GM10266 (cell line): ENCODE data around the gene CELF2.

Experiments
- DNase-seq: peaks from one replicate; pipeline ENCODE4 v3.0.0; 2012; ENCODE audit errors: extremely low spot score
- CTCF ChIP-seq: IDR thresholded peaks from 2 replicates; pipeline ENCODE4 v1.5.1; 2012; ENCODE audit warnings: mild to moderate bottlenecking, low read depth; ENCODE audit not compliant: control insufficient read depth, insufficient read depth; ENCODE audit errors: missing control alignments

CELF2 gene

GRCh38 chr10:11236234-11236633, 218.6 kb downstream of the CELF2 start:
- no peak for DNase-seq
- TF ChIP-seq CTCF = no peak

- TF ChIP-seq CTCF = no peak
- peak; percentile 8 for DNase-seq
Measured at GRCh38 chr10:11237571-11237970, 219.9 kb downstream of the CELF2 start.

- DNase-seq = no peak
- no peak for TF ChIP-seq CTCF
Measured at GRCh38 chr10:11238893-11239292, 221.2 kb downstream of the CELF2 start.

GRCh38 chr10:11240641-11241040, 223.0 kb downstream of the CELF2 start:
- no peak for DNase-seq
- TF ChIP-seq CTCF = no peak

- peak; percentile 34 for DNase-seq
- peak; percentile 43 for TF ChIP-seq CTCF
Measured at GRCh38 chr10:11242443-11243387, 225.0 kb downstream of the CELF2 start.

- no peak for TF ChIP-seq CTCF
- no peak for DNase-seq
Measured at GRCh38 chr10:11243425-11244222, 226.0 kb downstream of the CELF2 start.
